ENCODE results near the gene RSRC1.

Gene RSRC1

GRCh38 chr3:158352551-158352950 is 242.7 kb downstream of the RSRC1 start:
- no peak overlapping the region for H3K9ac ChIP-seq (ENCODE audit: low read length in 2 of 2)
- H3K4me1 ChIP-seq (ENCODE audit: control insufficient read depth, insufficient read depth, low read length), result no peaks in the 10 kb centered on the region
- no peaks in the 10 kb centered on the region for H3K27me3 ChIP-seq (ENCODE audit: control insufficient read depth in 1 of 2, insufficient read depth in 2 of 2, low read length in 2 of 2)
- H3K36me3 ChIP-seq (ENCODE audit: control insufficient read depth in 2 of 2, insufficient read depth in 2 of 2, low read length in 2 of 2), result no peaks in the 10 kb centered on the region
- H3K27ac ChIP-seq (ENCODE audit: low read length), result no peak overlapping the region
- no peak overlapping the region for H3K4me3 ChIP-seq (ENCODE audit: low read length in 2 of 2)
- H3K9me3 ChIP-seq (ENCODE audit: control insufficient read depth in 2 of 2, low read length in 2 of 2), result no peaks in the 10 kb centered on the region

DNA sequence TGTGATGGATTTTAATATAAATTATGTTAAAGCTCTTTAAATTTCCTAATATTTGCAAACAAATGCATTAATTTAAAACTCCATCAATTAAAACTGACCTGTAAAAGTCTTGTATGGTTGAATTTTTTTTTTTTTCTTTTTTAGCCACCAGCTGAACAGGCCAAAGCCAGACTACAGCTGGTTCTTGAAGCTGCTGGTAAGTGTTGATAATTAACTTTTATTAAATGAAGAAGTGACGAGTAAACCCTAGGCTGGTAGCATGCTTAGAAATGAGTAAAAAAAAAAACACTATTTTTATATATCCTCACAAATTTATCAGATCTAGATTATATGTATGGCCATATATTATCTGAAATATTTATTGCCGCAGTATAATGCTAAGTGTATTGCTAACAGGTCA is 244.8 kb downstream of the RSRC1 start:
- H3K36me3 ChIP-seq (ENCODE audit: control insufficient read depth in 2 of 2, insufficient read depth in 2 of 2, low read length in 2 of 2), result no peaks in the 10 kb centered on the region
- no peaks in the 10 kb centered on the region for H3K4me1 ChIP-seq (ENCODE audit: control insufficient read depth, insufficient read depth, low read length)
- no peaks in the 10 kb centered on the region for H3K9me3 ChIP-seq (ENCODE audit: control insufficient read depth in 2 of 2, low read length in 2 of 2)
- H3K27me3 ChIP-seq (ENCODE audit: control insufficient read depth in 1 of 2, insufficient read depth in 2 of 2, low read length in 2 of 2), result no peaks in the 10 kb centered on the region
- no peak overlapping the region for H3K27ac ChIP-seq (ENCODE audit: low read length)
- H3K4me3 ChIP-seq (ENCODE audit: low read length in 2 of 2), result no peak overlapping the region
- no peak overlapping the region for H3K9ac ChIP-seq (ENCODE audit: low read length in 2 of 2)

DNA sequence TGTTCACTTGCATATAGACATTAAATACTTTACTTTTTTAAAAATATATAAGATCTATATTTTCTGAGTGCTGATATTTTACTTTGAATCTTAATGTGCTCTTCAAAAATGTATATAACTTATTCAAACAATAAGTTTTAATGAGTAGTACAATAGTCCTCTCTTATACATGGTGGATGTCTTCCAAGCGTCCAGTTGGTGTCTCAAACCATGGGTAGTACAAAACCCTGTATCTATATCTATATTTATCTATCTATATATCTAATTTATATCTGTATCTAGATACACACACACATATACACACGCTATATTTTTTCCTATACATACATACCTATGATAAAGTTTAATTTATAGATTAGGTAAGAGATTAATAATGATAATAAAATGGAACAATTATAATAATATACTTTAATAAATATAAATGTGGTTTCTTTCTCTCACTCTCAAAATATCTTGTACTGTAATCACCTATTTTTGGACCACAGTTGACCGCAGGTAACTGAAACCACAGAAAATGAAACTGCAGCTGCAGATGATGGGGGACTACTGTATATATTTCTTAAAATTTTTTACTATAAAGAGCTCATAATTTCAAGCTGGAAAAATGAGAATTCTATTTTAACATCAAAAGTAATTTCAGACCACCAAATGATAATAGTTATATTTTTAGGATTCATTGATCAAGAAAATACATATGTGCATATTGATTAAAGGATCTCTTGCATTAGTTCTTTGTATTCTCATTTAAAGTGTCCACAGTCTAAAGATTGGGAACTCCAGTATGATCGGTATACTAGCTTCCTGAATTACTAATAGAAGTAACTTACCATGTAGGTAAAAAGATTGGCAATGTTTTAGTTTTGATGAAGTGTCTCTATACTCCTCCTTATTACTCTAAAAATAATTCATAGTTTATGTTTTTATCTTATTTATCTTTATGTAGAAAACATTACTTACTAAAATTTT is 246.0 kb downstream of the RSRC1 start:
- no peaks in the 10 kb centered on the region for H3K9me3 ChIP-seq (ENCODE audit: control insufficient read depth in 2 of 2, low read length in 2 of 2)
- no peak overlapping the region for H3K4me3 ChIP-seq (ENCODE audit: low read length in 2 of 2)
- no peak overlapping the region for H3K9ac ChIP-seq (ENCODE audit: low read length in 2 of 2)
- no peaks in the 10 kb centered on the region for H3K27me3 ChIP-seq (ENCODE audit: control insufficient read depth in 1 of 2, insufficient read depth in 2 of 2, low read length in 2 of 2)
- H3K36me3 ChIP-seq (ENCODE audit: control insufficient read depth in 2 of 2, insufficient read depth in 2 of 2, low read length in 2 of 2), result no peaks in the 10 kb centered on the region
- no peaks in the 10 kb centered on the region for H3K4me1 ChIP-seq (ENCODE audit: control insufficient read depth, insufficient read depth, low read length)
- no peak overlapping the region for H3K27ac ChIP-seq (ENCODE audit: low read length)

GRCh38 chr3:158359339-158359738 is 249.4 kb downstream of the RSRC1 start:
- Histone ChIP-seq H3K27ac (ENCODE audit: low read length) (no peak overlapping the region), H3K9me3 (ENCODE audit: control insufficient read depth in 2 of 2, low read length in 2 of 2) (no peaks in the 10 kb centered on the region), H3K4me1 (ENCODE audit: control insufficient read depth, insufficient read depth, low read length) (no peaks in the 10 kb centered on the region), H3K27me3 (ENCODE audit: control insufficient read depth in 1 of 2, insufficient read depth in 2 of 2, low read length in 2 of 2) (no peaks in the 10 kb centered on the region), H3K9ac (ENCODE audit: low read length in 2 of 2) (no peak overlapping the region), H3K4me3 (ENCODE audit: low read length in 2 of 2) (no peak overlapping the region), H3K36me3 (ENCODE audit: control insufficient read depth in 2 of 2, insufficient read depth in 2 of 2, low read length in 2 of 2) (no peaks in the 10 kb centered on the region)

GRCh38 chr3:158360756-158361448 is 251.0 kb downstream of the RSRC1 start:
- no peak overlapping the region for H3K4me3 ChIP-seq (ENCODE audit: low read length in 2 of 2)
- no peaks in the 10 kb centered on the region for H3K36me3 ChIP-seq (ENCODE audit: control insufficient read depth in 2 of 2, insufficient read depth in 2 of 2, low read length in 2 of 2)
- H3K27ac ChIP-seq (ENCODE audit: low read length), result no peak overlapping the region
- no peaks in the 10 kb centered on the region for H3K9me3 ChIP-seq (ENCODE audit: control insufficient read depth in 2 of 2, low read length in 2 of 2)
- H3K27me3 ChIP-seq (ENCODE audit: control insufficient read depth in 1 of 2, insufficient read depth in 2 of 2, low read length in 2 of 2), result no peaks in the 10 kb centered on the region
- H3K9ac ChIP-seq (ENCODE audit: low read length in 2 of 2), result no peak overlapping the region
- H3K4me1 ChIP-seq (ENCODE audit: control insufficient read depth, insufficient read depth, low read length), result no peaks in the 10 kb centered on the region

GRCh38 chr3:158368271-158368670 is 258.4 kb downstream of the RSRC1 start:
- Histone ChIP-seq H3K36me3 (ENCODE audit: control insufficient read depth in 2 of 2, insufficient read depth in 2 of 2, low read length in 2 of 2) (no peaks in the 10 kb centered on the region), H3K4me1 (ENCODE audit: control insufficient read depth, insufficient read depth, low read length) (no peaks in the 10 kb centered on the region)

GRCh38 chr3:158369279-158369678 is 259.4 kb downstream of the RSRC1 start:
- Histone ChIP-seq H3K4me1 (ENCODE audit: control insufficient read depth, insufficient read depth, low read length) (no peaks in the 10 kb centered on the region), H3K36me3 (ENCODE audit: control insufficient read depth in 2 of 2, insufficient read depth in 2 of 2, low read length in 2 of 2) (no peaks in the 10 kb centered on the region), H3K9ac (ENCODE audit: low read length in 2 of 2) (no peak overlapping the region), H3K27me3 (ENCODE audit: control insufficient read depth in 1 of 2, insufficient read depth in 2 of 2, low read length in 2 of 2) (no peaks in the 10 kb centered on the region), H3K9me3 (ENCODE audit: control insufficient read depth in 2 of 2, low read length in 2 of 2) (no peaks in the 10 kb centered on the region), H3K4me3 (ENCODE audit: low read length in 2 of 2) (no peak overlapping the region), H3K27ac (ENCODE audit: low read length) (no peak overlapping the region)

More at GRCh38 chr3:158368271-158368670, 258.4 kb downstream of the RSRC1 start:
- no peak overlapping the region for H3K9ac ChIP-seq (ENCODE audit: low read length in 2 of 2)
- no peak overlapping the region for H3K27ac ChIP-seq (ENCODE audit: low read length)
- H3K9me3 ChIP-seq (ENCODE audit: control insufficient read depth in 2 of 2, low read length in 2 of 2), result no peaks in the 10 kb centered on the region
- H3K27me3 ChIP-seq (ENCODE audit: control insufficient read depth in 1 of 2, insufficient read depth in 2 of 2, low read length in 2 of 2), result no peaks in the 10 kb centered on the region
- no peak overlapping the region for H3K4me3 ChIP-seq (ENCODE audit: low read length in 2 of 2)

GRCh38 chr3:158379517-158379916 is 269.6 kb downstream of the RSRC1 start:
- Histone ChIP-seq H3K27ac (ENCODE audit: low read length) (no peak overlapping the region), H3K9me3 (ENCODE audit: control insufficient read depth in 2 of 2, low read length in 2 of 2) (no peaks in the 10 kb centered on the region), H3K27me3 (ENCODE audit: control insufficient read depth in 1 of 2, insufficient read depth in 2 of 2, low read length in 2 of 2) (no peaks in the 10 kb centered on the region), H3K9ac (ENCODE audit: low read length in 2 of 2) (no peak overlapping the region), H3K36me3 (ENCODE audit: control insufficient read depth in 2 of 2, insufficient read depth in 2 of 2, low read length in 2 of 2) (no peaks in the 10 kb centered on the region), H3K4me3 (ENCODE audit: low read length in 2 of 2) (no peak overlapping the region), H3K4me1 (ENCODE audit: control insufficient read depth, insufficient read depth, low read length) (no peaks in the 10 kb centered on the region)

DNA sequence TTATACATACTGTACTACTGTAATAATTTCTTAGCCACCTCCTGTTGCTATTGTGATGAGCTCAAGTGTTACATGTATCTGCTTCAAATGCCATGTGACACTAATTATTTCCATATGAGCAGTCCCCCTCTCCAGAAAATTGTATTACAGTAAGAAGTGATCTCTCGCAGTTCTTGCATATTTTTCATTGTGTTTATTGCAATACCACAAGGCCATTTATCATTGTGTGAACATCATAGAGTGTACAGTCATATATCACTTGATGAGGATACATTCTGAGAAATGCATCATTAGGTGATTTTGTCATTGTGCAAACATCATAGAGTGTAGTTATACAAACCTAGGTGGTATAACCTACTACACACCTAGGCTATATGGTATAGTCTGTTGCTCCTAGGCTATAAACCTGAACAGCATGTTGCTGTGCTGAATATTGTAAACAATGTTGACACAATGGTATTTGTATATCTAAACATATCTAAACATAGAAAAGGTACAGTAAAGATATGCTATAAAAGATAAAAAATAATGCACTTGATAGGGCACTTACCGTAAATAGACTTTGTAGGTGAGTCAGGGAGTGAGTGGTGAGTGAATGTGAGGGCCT is 271.5 kb downstream of the RSRC1 start:
- Histone ChIP-seq H3K4me3 (ENCODE audit: low read length in 2 of 2) (no peak overlapping the region), H3K9ac (ENCODE audit: low read length in 2 of 2) (no peak overlapping the region), H3K36me3 (ENCODE audit: control insufficient read depth in 2 of 2, insufficient read depth in 2 of 2, low read length in 2 of 2) (no peaks in the 10 kb centered on the region), H3K27ac (ENCODE audit: low read length) (no peak overlapping the region), H3K4me1 (ENCODE audit: control insufficient read depth, insufficient read depth, low read length) (no peaks in the 10 kb centered on the region), H3K27me3 (ENCODE audit: control insufficient read depth in 1 of 2, insufficient read depth in 2 of 2, low read length in 2 of 2) (no peaks in the 10 kb centered on the region), H3K9me3 (ENCODE audit: control insufficient read depth in 2 of 2, low read length in 2 of 2) (no peaks in the 10 kb centered on the region)

- H3K4me3 ChIP-seq (ENCODE audit: low read length in 2 of 2), result no peak overlapping the region
Observed at GRCh38 chr3:158382479-158382878, 272.6 kb downstream of the RSRC1 start.

More at GRCh38 chr3:158382479-158382878, 272.6 kb downstream of the RSRC1 start:
- Histone ChIP-seq H3K36me3 (ENCODE audit: control insufficient read depth in 2 of 2, insufficient read depth in 2 of 2, low read length in 2 of 2) (no peaks in the 10 kb centered on the region), H3K27ac (ENCODE audit: low read length) (no peak overlapping the region), H3K9ac (ENCODE audit: low read length in 2 of 2) (no peak overlapping the region), H3K4me1 (ENCODE audit: control insufficient read depth, insufficient read depth, low read length) (no peaks in the 10 kb centered on the region), H3K9me3 (ENCODE audit: control insufficient read depth in 2 of 2, low read length in 2 of 2) (no peaks in the 10 kb centered on the region), H3K27me3 (ENCODE audit: control insufficient read depth in 1 of 2, insufficient read depth in 2 of 2, low read length in 2 of 2) (no peaks in the 10 kb centered on the region)
